SIG-M5 treated with dmso at 0.1 percent for 504 hours (cell line): Measurements from ENCODE around the gene NAGLU.
A peak's percentile ranks its signal among the peaks of the same experiment; 100 is the strongest.

Source experiments
- DNase-seq: peaks from one replicate; lab custom pipeline; 2025; ENCODE audit not compliant: unreplicated experiment; lab: John Stamatoyannopoulos, UW

The NAGLU gene

DNA sequence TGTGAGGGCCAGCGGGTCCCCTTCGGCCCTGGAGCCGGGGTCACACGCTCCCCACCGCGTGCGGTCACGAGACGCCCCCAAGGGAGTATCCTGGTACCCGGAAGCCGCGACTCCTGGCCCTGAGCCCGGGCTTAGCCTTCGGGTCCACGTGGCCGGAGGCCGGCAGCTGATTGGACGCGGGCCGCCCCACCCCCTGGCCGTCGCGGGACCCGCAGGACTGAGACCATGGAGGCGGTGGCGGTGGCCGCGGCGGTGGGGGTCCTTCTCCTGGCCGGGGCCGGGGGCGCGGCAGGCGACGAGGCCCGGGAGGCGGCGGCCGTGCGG, at the start of gene NAGLU:
NAGLU (plus strand) TSS at position 194 of the 324 bp plus-strand sequence; CDS start at position 226, 32 bp downstream.
- peak; percentile 90 for DNase-seq

GRCh38 chr17:42488032-42488431, 48.0 kb upstream of the NAGLU start:
- no peak for DNase-seq

DNA sequence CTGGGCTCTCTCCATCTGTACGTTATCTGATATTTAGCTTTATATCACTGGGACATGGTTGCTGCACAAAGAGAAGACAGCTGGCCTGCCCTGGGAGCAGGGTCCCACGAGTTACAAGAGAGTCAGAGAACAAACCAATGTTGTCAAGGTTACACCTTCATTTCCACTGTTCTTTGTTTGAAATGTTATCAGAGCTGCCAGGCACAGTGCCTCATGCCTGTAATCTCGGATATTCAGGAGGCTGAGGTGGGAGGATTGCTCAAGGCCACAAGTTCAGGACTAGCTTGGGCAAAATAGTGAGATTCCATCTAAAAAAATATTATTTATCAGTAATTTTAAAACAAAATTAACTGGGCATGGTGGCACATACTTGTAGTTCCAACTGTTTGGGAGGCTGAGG, 42.7 kb upstream of the NAGLU start:
- no peak for DNase-seq

DNA sequence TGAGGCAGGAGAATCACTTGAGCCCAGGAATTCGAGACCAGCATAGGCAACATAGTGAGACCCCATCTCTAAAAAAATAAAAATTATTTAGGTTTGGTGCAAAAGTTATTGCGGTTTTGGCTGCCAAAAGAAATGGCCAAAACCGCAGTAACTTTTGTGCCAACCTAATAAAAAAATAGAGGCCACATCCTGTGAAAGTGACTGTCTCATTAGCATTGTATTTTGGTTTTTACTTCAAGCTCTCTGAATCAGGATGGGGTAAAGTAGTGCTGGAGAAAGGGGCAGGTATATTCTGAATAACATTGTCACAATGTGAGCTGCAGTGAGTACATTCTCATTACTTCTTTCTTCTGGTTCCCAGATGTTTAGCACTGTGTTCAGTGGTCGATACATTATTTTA, 41.4 kb upstream of the NAGLU start:
- DNase-seq: no peak

DNA sequence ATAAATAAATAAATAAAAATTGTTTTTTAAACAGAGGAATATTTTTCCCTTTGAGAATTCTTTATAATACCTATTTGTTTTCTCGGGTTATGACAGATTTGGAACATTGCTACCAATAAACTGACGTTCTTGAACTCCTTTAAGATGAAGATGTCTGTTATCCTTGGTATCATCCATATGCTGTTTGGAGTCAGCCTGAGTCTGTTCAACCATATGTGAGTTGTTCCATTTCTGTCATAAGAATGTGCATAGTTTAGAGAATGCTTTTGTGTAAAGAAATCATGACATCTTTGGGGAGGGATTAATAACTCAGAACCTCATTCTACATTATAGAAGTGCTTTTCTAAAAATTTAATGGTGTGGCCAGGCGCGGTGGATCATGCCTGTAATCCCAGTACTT, 37.2 kb upstream of the NAGLU start:
- no peak for DNase-seq

DNA sequence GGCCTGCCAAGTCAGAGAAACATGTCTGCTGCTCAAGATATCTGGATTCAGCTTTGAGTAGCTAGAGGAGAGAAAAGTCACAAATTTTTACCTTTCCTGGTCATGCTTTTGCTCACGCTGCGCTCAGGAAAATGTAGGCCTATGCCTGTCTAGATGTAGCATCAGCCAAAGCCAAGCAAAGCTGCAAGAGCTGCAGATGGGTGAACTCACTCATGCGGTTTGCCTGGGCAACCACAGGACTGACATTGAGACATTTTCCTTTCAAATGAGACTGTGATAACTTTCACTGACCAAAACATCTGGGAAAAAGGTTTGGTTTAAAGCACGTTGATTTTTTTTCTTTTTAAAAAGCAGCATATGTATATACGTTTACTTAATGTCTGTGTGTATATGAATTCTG, 34.0 kb upstream of the NAGLU start:
- no peak for DNase-seq

DNA sequence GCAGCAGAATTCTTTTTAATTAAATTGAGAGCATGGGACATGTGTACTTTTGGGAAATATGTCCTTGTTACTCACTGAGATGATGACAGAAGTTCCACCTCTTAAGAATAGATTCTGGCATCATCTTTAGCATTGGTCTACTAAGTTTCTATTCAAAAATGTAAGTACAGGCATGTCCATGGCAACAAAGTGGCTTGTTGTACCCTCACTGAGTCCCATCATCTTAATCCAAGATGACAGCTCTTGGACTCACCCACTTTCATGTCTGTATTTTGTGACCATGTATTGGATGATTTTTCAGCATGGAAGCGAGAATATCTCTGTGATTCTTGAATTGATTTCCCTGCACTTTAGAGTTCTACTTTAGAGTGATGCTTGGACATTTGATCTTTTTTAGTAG, 33.1 kb upstream of the NAGLU start:
- DNase-seq: no peak

GRCh38 chr17:42507671-42508070, 28.4 kb upstream of the NAGLU start:
- DNase-seq: no peak

GRCh38 chr17:42508426-42509165, 27.4 kb upstream of the NAGLU start:
- no peak for DNase-seq

DNA sequence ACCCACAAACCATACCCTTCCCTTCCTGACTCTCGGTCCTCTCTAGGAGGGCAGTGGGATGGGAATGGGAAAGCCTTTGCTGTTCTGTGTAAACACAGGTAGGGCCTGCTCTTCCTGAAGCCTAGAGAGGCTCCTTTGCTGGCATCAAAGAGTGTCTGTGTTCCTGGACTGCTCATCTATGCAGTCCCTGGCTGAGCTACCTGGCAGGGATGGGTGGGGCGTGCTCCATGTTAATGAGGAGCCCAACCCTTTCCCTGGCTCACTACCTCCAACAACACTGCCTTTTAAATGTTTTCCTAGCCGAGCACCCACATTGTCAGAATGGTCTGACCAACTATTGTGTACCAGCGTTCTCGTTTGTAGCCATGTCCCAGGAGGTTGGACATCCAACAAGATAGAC, 26.6 kb upstream of the NAGLU start:
- DNase-seq: no peak

GRCh38 chr17:42509841-42510240, 26.2 kb upstream of the NAGLU start:
- DNase-seq: no peak

GRCh38 chr17:42512246-42512645, 23.8 kb upstream of the NAGLU start:
- DNase-seq: no peak

- DNase-seq: no peak
These were observed 23.2 kb upstream of the NAGLU start for GRCh38 chr17:42512733-42513251.

- no peak for DNase-seq
These were observed 22.4 kb upstream of the NAGLU start for GRCh38 chr17:42513686-42514085.

GRCh38 chr17:42514279-42514678, 21.8 kb upstream of the NAGLU start:
- no peak for DNase-seq

DNA sequence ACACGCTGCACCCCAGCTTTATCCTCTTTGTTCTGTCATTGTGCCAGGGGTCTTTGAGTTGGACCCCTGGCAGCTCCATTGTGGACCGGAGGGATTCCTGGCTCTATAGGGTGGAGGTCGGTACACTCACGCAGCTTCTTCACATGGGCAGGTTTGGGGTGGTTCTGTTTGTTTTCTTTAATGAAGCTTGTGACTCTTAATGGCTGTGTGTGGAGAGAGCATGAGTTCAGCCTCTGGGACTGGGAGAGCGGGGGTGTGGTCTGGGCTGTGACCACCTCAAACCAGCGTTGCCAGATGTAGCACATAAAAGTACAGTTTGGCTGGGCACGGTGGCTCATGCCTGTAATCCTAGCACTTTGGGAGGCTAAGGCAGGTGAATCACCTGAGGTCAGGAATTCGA, 21.2 kb upstream of the NAGLU start:
- no peak for DNase-seq

DNA sequence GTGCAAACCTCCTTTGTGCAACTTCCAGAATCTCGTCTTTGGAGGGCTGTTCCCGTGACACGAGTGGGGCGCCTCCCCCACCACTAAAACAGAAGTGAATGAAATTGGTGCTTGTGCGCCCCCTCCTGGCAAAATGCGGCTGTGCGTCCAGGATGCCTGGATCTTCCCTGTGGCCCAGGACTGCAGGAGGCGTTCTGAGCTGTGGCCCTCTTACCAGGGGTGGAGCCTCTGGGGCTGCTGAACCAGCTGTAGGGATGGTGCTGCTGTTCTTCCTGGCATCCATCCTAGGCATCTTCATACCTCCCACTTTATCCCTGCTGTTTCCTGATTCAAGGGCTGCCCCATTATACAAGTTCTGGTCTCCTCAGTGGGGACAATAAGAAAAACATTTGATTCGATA, 18.5 kb upstream of the NAGLU start:
- DNase-seq: peak; percentile 67

DNA sequence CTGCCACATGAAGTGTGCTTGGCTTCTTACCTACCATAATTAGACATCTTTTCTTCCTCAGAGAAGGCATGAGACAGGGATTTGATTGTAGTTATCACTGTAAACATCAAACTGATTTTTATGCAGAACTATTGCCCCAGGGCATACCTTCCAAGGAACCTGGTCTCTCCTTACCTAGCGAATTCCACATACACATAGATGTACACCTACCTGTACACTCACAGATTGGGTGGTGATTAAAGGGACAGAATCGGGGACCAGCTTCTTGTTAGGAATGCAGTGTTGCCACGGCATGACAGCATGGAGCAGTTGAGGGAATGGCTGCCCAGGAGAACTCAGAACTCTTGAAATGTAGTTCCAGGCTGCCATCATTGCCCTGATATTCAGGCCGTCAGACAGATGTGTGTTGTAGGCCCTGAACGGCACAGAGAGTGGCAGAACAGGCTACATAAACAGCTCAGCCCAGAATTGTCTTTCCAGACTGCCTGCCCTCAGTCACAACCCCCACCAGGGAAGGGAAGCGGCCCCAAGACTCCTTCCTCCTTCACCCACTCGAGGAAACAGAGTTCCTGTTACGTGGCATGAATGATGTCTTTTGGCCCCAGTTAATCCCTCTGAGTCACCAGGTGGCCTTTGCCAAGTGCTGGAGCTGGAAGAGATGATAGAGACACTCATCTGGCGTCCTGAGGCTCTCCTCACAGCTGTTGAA, 17.8 kb upstream of the NAGLU start:
- DNase-seq: peak; percentile 24

DNA sequence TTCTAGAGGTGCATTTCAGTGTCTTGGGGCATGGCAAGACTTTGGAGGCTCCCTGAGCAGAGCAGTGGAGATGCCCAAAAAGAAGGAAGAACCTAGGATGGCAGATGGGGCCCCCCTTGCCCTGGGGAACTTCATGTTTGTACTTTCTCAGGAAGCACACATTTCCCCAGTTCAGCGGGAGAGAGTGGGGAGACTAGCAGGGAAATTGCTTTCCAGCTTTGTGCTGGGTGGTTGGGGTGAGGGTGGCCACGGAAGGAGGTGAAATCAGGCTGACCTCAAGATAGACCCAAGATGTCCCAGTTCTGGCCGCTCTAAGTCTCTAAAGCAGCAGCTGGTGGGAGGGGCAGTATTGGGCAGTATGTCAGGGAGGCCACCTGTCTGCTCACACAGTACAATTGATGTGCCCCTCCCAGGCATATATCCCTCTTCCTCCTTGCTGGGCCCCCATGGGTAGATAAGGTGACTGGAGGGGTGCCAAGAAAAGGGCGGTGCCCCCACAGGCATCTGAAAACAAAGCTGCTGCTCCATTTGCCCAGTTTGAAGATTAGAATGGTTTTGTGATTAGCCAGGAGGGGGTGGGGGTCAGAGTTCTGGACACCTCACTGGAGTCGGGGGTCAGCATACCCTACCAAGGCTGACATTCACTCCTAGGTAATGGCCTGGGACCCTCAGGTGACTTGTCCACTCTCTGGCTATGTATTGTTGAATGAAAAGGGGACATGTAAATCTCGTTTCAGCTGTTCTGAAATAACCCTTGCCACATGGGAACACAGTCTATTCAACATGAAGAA, 17.1 kb upstream of the NAGLU start:
- DNase-seq: no peak

GRCh38 chr17:42519546-42520491, 16.2 kb upstream of the NAGLU start:
- no peak for DNase-seq

DNA sequence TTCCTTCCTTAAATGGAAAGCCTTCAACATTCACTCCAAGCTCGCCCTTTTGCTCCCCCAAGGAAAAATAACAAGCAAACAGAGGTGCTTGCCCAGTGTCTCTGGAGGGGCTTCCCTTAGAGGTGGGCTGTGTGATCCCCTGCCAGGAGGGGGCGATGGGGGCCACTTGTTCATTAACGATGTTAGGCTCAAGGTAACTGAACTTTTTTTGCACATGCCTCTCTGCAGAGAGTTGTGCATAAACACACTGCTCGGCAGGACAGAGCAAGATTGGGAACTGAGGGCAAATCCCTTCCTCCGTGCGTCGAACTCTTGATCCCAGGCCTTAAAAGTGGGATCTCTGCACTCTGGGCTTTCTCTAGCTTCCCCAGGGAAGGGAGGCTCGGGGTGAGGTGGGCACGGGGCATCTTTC, 15.5 kb upstream of the NAGLU start:
- no peak for DNase-seq
